H1 (cell line): ENCODE data around the gene CORO2B. TPM values are rescaled to one million over a fixed set of nuclear protein-coding genes. Genes with fewer than 3 reads are reported as not detected.

Source experiments
- CTCF ChIA-PET: fragments of 300-600 bp; sonication (Branson Sonifier 250); formaldehyde crosslinking; loops from one replicate; lab custom pipeline; 2021; ENCODE audit not compliant: partially characterized antibody; lab: Charles Lee
- POLR2A ChIA-PET: fragments of 300-600 bp; sonication (Branson Sonifier 250); formaldehyde crosslinking; loops from one replicate; lab custom pipeline; 2021; ENCODE audit warnings: inconsistent platforms; ENCODE audit not compliant: partially characterized antibody; lab: Charles Lee
- DNase-seq, 2 experiments: peaks; one replicate each; pipeline versions ENCODE4 v3.0.0 to v3.0.0-alpha.2; 2010 to 2022; ENCODE audit warnings: low spot score in 2 of 2, low read depth in 1 of 2, mixed read lengths in 1 of 2
- FAIRE-seq: peaks from 2 replicates; lab custom pipeline; 2011; peaks lifted over from hg19 to GRCh38; lab: Jason Lieb, UNC
- H2AFZ ChIP-seq: 2 replicates; pipeline ENCODE4 v1.8.1; 2012; ENCODE audit warnings: low read length, inconsistent platforms
- H2AK5ac ChIP-seq: 2 replicates; pipeline ENCODE4 v1.6.1; 2013; ENCODE audit warnings: low read depth, low read length
- H2BK120ac ChIP-seq: replicated peaks from 2 replicates; pipeline ENCODE3; 2013; ENCODE audit warnings: low read depth, low read length, inconsistent platforms
- H2BK12ac ChIP-seq: 2 replicates; pipeline ENCODE4 v1.6.1; 2013; ENCODE audit warnings: low read depth, low read length
- H2BK15ac ChIP-seq: 2 replicates; pipeline ENCODE4 v1.6.1; 2013; ENCODE audit warnings: low read length
- H2BK20ac ChIP-seq: 2 replicates; pipeline ENCODE4 v1.6.1; 2013; ENCODE audit warnings: low read length
- H2BK5ac ChIP-seq: 2 replicates; pipeline ENCODE4 v1.6.1; 2013; ENCODE audit warnings: low read depth, low read length
- H3K14ac ChIP-seq: 2 replicates; pipeline ENCODE4 v1.6.1; 2013; ENCODE audit warnings: inconsistent platforms; ENCODE audit not compliant: insufficient read length
- H3K18ac ChIP-seq: 2 replicates; pipeline ENCODE4 v1.6.1; 2013; ENCODE audit warnings: low read length; ENCODE audit errors: extremely low read depth
- H3K23ac ChIP-seq: 2 replicates; pipeline ENCODE4 v1.6.1; 2013; ENCODE audit warnings: inconsistent platforms; ENCODE audit not compliant: insufficient read length
- H3K23me2 ChIP-seq: 2 replicates; pipeline ENCODE4 v1.6.1; 2013; ENCODE audit warnings: low read depth, low read length
- H3K27ac ChIP-seq: 2 replicates; pipeline ENCODE4 v1.6.1; 2011; ENCODE audit warnings: low read depth, low read length, inconsistent platforms
- H3K27me3 ChIP-seq, 4 experiments: replicated peaks in 1 of 4; 1 replicate in 1 of 4; 2 replicates in 3 of 4; pipeline versions ENCODE4 v1.6.1 to v1.8.1; 2011 to 2013; ENCODE audit warnings: low read length in 3 of 4, mild to moderate bottlenecking in 3 of 4, inconsistent platforms in 2 of 4, mixed read lengths in 2 of 4, moderate library complexity in 1 of 4; ENCODE audit not compliant: control insufficient read depth in 3 of 4, insufficient read depth in 3 of 4; ENCODE audit errors: extremely low read depth in 1 of 4
- H3K36me3 ChIP-seq, 4 experiments: 2 replicates each; pipeline versions ENCODE4 v1.6.1 to v1.8.1; 2011 to 2013; ENCODE audit warnings: mild to moderate bottlenecking in 4 of 4, low read length in 3 of 4, moderate library complexity in 2 of 4, control low read depth in 1 of 4, inconsistent platforms in 1 of 4; ENCODE audit not compliant: insufficient read depth in 4 of 4, control insufficient read depth in 2 of 4
- H3K4ac ChIP-seq: replicated peaks from 2 replicates; pipeline ENCODE3; 2013; ENCODE audit warnings: low read length, low read depth, mixed read lengths, inconsistent platforms; ENCODE audit not compliant: insufficient read length
- H3K4me1 ChIP-seq, 4 experiments: replicated peaks in 1 of 4; 1 replicate in 1 of 4; 2 replicates in 3 of 4; pipeline versions ENCODE4 v1.6.1 to v1.8.1; 2011 to 2013; ENCODE audit warnings: low read length in 3 of 4, inconsistent platforms in 2 of 4, mixed read lengths in 1 of 4; ENCODE audit not compliant: insufficient read depth in 4 of 4, control insufficient read depth in 3 of 4
- H3K4me2 ChIP-seq, 2 experiments: 2 replicates each; pipeline versions ENCODE4 v1.6.1 to v1.8.1; 2011 to 2013; ENCODE audit warnings: low read depth in 2 of 2, low read length in 2 of 2, control low read depth in 1 of 2, inconsistent platforms in 1 of 2, mild to moderate bottlenecking in 1 of 2; ENCODE audit not compliant: insufficient read depth in 1 of 2
- H3K4me3 ChIP-seq, 4 experiments: fragments of 200-600, 300-600 bp in 1 of 4; sonication (generic), shearing (Covaris generic), sonication (Bioruptor Twin) in 1 of 4; 2 replicates each; pipeline versions ENCODE4 v1.5.1 to v1.8.1; 2011 to 2016; ENCODE audit warnings: low read length in 4 of 4, low read depth in 3 of 4, control low read depth in 2 of 4, inconsistent platforms in 2 of 4, mild to moderate bottlenecking in 2 of 4, mixed read lengths in 1 of 4, moderate library complexity in 1 of 4; ENCODE audit not compliant: insufficient read depth in 2 of 4; ENCODE audit errors: extremely low read depth in 1 of 4
- H3K56ac ChIP-seq: replicated peaks from 2 replicates; pipeline ENCODE3; 2013; ENCODE audit warnings: low read depth, mild to moderate bottlenecking, mixed read lengths, low read length, inconsistent platforms; ENCODE audit not compliant: insufficient read length
- H3K79me1 ChIP-seq: 2 replicates; pipeline ENCODE4 v1.6.1; 2013; ENCODE audit warnings: low read depth, low read length, control low read depth
- H3K79me2 ChIP-seq, 2 experiments: 2 replicates each; pipeline versions ENCODE4 v1.6.1 to v1.8.1; 2012 to 2013; ENCODE audit warnings: low read length in 2 of 2, mild to moderate bottlenecking in 2 of 2, inconsistent platforms in 1 of 2; ENCODE audit not compliant: insufficient read depth in 2 of 2, control insufficient read depth in 1 of 2
- H3K9ac ChIP-seq, 4 experiments: replicated peaks in 1 of 4; 1 replicate in 1 of 4; 2 replicates in 3 of 4; pipeline versions ENCODE4 v1.6.1 to v1.8.1; 2011 to 2013; ENCODE audit warnings: low read depth in 3 of 4, low read length in 3 of 4, control low read depth in 2 of 4, mild to moderate bottlenecking in 2 of 4, moderate library complexity in 2 of 4, inconsistent platforms in 1 of 4; ENCODE audit errors: extremely low read depth in 1 of 4
- H3K9me3 ChIP-seq, 2 experiments: 2 replicates each; pipeline versions ENCODE4 v1.6.1 to v1.8.1; 2012 to 2013; ENCODE audit warnings: mild to moderate bottlenecking in 2 of 2, moderate library complexity in 2 of 2, control low read depth in 1 of 2, inconsistent platforms in 1 of 2, low read depth in 1 of 2, low read length in 1 of 2, mixed read lengths in 1 of 2; ENCODE audit not compliant: insufficient read depth in 2 of 2
- H4K20me1 ChIP-seq, 2 experiments: replicated peaks in 1 of 2; 2 replicates each; pipeline versions ENCODE3 to v1.8.1; 2011 to 2013; ENCODE audit warnings: inconsistent platforms in 2 of 2, low read length in 2 of 2, mild to moderate bottlenecking in 1 of 2; ENCODE audit not compliant: insufficient read depth in 2 of 2, control insufficient read depth in 1 of 2
- H4K5ac ChIP-seq: 2 replicates; pipeline ENCODE4 v1.6.1; 2013; ENCODE audit warnings: low read length, low read depth, mixed read lengths, inconsistent platforms; ENCODE audit not compliant: insufficient read length
- H4K8ac ChIP-seq: 2 replicates; pipeline ENCODE4 v1.8.0; 2013; ENCODE audit warnings: mild to moderate bottlenecking, moderate library complexity, low read length, inconsistent platforms; ENCODE audit not compliant: insufficient read depth; ENCODE audit errors: extremely low read depth
- H4K91ac ChIP-seq: replicated peaks from 2 replicates; pipeline ENCODE3; 2013; ENCODE audit warnings: low read length, mixed read lengths, inconsistent platforms; ENCODE audit not compliant: insufficient read length
- HDAC2 ChIP-seq, 2 experiments: fragments of 300-600 bp in 1 of 2; sonication (generic) in 1 of 2; IDR thresholded peaks; 2 replicates each; pipeline ENCODE4 v1.6.1; 2011 to 2012; ENCODE audit warnings: low read depth in 2 of 2, low read length in 2 of 2, mild to moderate bottlenecking in 2 of 2, moderate library complexity in 2 of 2, borderline replicate concordance in 1 of 2, inconsistent platforms in 1 of 2
- KDM1A ChIP-seq: fragments of 200-600, 300-600 bp; sonication (generic); IDR thresholded peaks from 2 replicates; pipeline ENCODE4 v1.7.1; 2016; ENCODE audit warnings: mild to moderate bottlenecking, low read length, borderline replicate concordance
- MAFK ChIP-seq: IDR thresholded peaks from 2 replicates; pipeline ENCODE4 v1.6.1; 2012; ENCODE audit warnings: low read depth, mild to moderate bottlenecking, improper control_type of control experiment, low read length
- PHF8 ChIP-seq: fragments of 200-600 bp; sonication (generic); conservative IDR thresholded peaks from 2 replicates; pipeline ENCODE4 v1.7.1; 2012; ENCODE audit warnings: low read depth, mild to moderate bottlenecking, inconsistent platforms, low read length, moderate library complexity
- POLR2A ChIP-seq, 2 experiments: IDR thresholded peaks; 1 replicate in 1 of 2; 2 replicates in 1 of 2; pipeline ENCODE4 v1.6.1; 2011; ENCODE audit warnings: low read depth in 2 of 2, low read length in 2 of 2, mild to moderate bottlenecking in 2 of 2; ENCODE audit errors: control extremely low read depth in 1 of 2
- RAD21 ChIP-seq, 2 experiments: IDR thresholded peaks in 1 of 2; conservative IDR thresholded peaks in 1 of 2; 2 replicates each; pipeline ENCODE4 v1.6.1; 2011; ENCODE audit warnings: low read depth in 2 of 2, low read length in 2 of 2, improper control_type of control experiment in 1 of 2, inconsistent platforms in 1 of 2, mild to moderate bottlenecking in 1 of 2, moderate library complexity in 1 of 2
- SRF ChIP-seq: IDR thresholded peaks from 2 replicates; pipeline ENCODE4 v1.6.1; 2011; ENCODE audit warnings: mild to moderate bottlenecking, low read depth, low read length, moderate library complexity
- TAF1 ChIP-seq: IDR thresholded peaks from 2 replicates; pipeline ENCODE4 v1.6.1; 2011; ENCODE audit warnings: mild to moderate bottlenecking, low read depth, low read length
- TBP ChIP-seq: IDR thresholded peaks from 2 replicates; pipeline ENCODE4 v1.6.1; 2011; ENCODE audit warnings: low read depth, low read length, improper control_type of control experiment
- TEAD4 ChIP-seq: IDR thresholded peaks from 2 replicates; pipeline ENCODE4 v1.6.1; 2012; ENCODE audit warnings: low read depth, low read length, inconsistent platforms, mixed read lengths
- YY1 ChIP-seq: IDR thresholded peaks from 2 replicates; pipeline ENCODE4 v1.6.1; 2011; ENCODE audit warnings: low read depth, mild to moderate bottlenecking, low read length
- ZNF274 ChIP-seq: IDR thresholded peaks from 2 replicates; pipeline ENCODE4 v1.7.0; 2012; ENCODE audit warnings: low read length, borderline replicate concordance; ENCODE audit errors: extremely low read depth
- WGBS, 2 experiments: shearing (Covaris generic) in 1 of 2; methylation state at CpG; one replicate each; pipeline versions ENCODE4 v1.1.6 to v1.1.7; 2013 to 2015; ENCODE audit warnings: low lambda C conversion rate in 2 of 2, mixed read lengths in 2 of 2, inconsistent platforms in 1 of 2, low coverage in 1 of 2, missing lambda C conversion rate in 1 of 2; ENCODE audit not compliant: insufficient replicate concordance in 2 of 2, insufficient coverage in 1 of 2, insufficient read length in 1 of 2; ENCODE audit errors: extremely low coverage in 1 of 2, missing lambda C conversion rate in 1 of 2; 5-methylcytosine and 5-hydroxymethylcytosine counted together
- polyA plus RNA-seq, 7 experiments: library from polyadenylated mRNA; depleted of rRNA in 3 of 7; stranded (reverse) in 5 of 7; unstranded in 2 of 7; fragments of >200 nt in 5 of 7; fragments of 200-250 nt in 2 of 7; gene quantifications; 1 replicate in 5 of 7; 2 replicates in 1 of 7; 4 replicates in 1 of 7; pipeline versions ENCODE4 v1.2.1 to v1.2.3, GENCODE V29; 2011 to 2013; ENCODE audit warnings: missing spikeins in 2 of 7, mixed read lengths in 2 of 7
- total RNA-seq: library from RNA; stranded (reverse); fragmentation: NEBNext Ultra II Directional; extraction: Animal tissue kit (Norgen Biotek cat#: 25700); gene quantifications from 2 replicates; pipeline ENCODE4 v1.2.1, GENCODE V29; 2021
- TF ChIP-seq, protein P1 (sequence below): IDR thresholded peaks from 2 replicates; pipeline ENCODE4 v1.6.1; 2011; ENCODE audit warnings: low read length, improper control_type of control experiment

CORO2B gene
- total and polyA plus RNA-seq, 2 of the 8 experiments (the other 6 are each of a cell fraction or from before 2014, with no cell fraction given): 3.4 to 6.7 TPM

DNA sequence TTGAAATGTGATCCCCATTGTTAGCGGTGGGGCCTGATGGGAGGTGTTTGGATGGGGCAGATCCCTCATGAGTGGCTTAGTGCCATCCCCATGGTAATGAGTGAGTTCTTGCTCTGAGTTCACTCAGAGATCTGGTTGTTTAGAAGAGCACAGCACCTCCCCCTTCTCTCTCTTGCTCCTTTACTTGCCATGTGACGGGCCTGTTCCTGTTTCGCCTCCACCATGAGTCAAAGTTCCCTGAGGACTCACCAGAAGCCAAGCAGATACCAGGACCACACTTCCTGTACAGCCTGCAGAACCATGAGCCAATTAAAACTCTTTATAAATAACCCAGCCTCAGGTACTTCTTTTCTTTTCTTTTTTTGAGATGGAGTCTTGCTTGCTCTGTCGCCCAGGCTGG lies 195.3 kb downstream of the CORO2B start:
- Histone ChIP-seq H3K4me2 (no peak overlapping the region), H3K4me3 (no peak overlapping the region), H3K79me1 (no peaks in the 10 kb centered on the region), H3K4ac (no peak overlapping the region), H3K79me2 (no peaks in the 10 kb centered on the region), H3K56ac (no peak overlapping the region), H3K23me2 (no peaks in the 10 kb centered on the region), H2AK5ac (no peak overlapping the region), H2BK5ac (no peak overlapping the region), H2AFZ (no peak overlapping the region), H2BK120ac (no peak overlapping the region), H4K91ac (no peak overlapping the region), H3K36me3 (peaks cover 0 to 12% (median 4%) of the 10 kb centered on the region in 4 experiments; a peak in 2 of 8 replicates), H3K18ac (no peak overlapping the region), H4K5ac (no peak overlapping the region), H3K14ac (no peak overlapping the region), H3K9me3 (no peaks in the 10 kb centered on the region), H3K4me1 (peaks cover 0 to 4% (median 0%) of the 10 kb centered on the region in 4 experiments; a peak in 1 of 7 replicates), H4K20me1 (no peaks in the 10 kb centered on the region), H3K23ac (no peak overlapping the region), H3K27me3 (no peaks in the 10 kb centered on the region), H4K8ac (no peak overlapping the region), H2BK20ac (no peak overlapping the region), H3K9ac (no peak overlapping the region), H2BK12ac (no peak overlapping the region), H3K27ac (no peak overlapping the region), H2BK15ac (no peak overlapping the region)
- no peak for FAIRE-seq
- ChIA-PET CTCF (interaction anchor here (0.6 to 1.6 kb wide), 2 partner anchors 10 to 579 kb away, joined by 4 to 6 read pairs; no protein-coding TSS in a partner anchor), POLR2A (no interaction called here)
- DNase-seq: no peak
- WGBS, 2 experiments: 87% methylated on average over 4 of the region's 4 CpGs; no CpG with 5 or more reads in 1 of the 2 experiments
- TF ChIP-seq, protein P1, sequence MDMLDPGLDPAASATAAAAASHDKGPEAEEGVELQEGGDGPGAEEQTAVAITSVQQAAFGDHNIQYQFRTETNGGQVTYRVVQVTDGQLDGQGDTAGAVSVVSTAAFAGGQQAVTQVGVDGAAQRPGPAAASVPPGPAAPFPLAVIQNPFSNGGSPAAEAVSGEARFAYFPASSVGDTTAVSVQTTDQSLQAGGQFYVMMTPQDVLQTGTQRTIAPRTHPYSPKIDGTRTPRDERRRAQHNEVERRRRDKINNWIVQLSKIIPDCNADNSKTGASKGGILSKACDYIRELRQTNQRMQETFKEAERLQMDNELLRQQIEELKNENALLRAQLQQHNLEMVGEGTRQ: no peak
- TF ChIP-seq RAD21 (IDR thresholded peaks at IDR 0.05 in 1 of 2, conservative IDR thresholded peaks at IDR 0.05 in 1 of 2; ENCODE audit: low read depth in 2 of 2, low read length in 2 of 2) (no peak), KDM1A (no peak), PHF8 (no peak), POLR2A (IDR thresholded peaks at IDR 0.05; ENCODE audit: control extremely low read depth in 1 of 2, low read depth in 2 of 2, low read length in 2 of 2) (no peak), TAF1 (no peak), ZNF274 (no peak), YY1 (no peak), MAFK (no peak), HDAC2 (IDR thresholded peaks at IDR 0.05; ENCODE audit: borderline replicate concordance in 1 of 2, low read depth in 2 of 2, low read length in 2 of 2) (no peak), SRF (no peak), TBP (no peak), TEAD4 (no peak)
